ENCODE results near the gene CCDC181. TPM values are rescaled to one million over a fixed set of nuclear protein-coding genes. Genes with fewer than 3 reads are reported as not detected.
"Not testable (repeated sequence)": the region's sequence is repeated elsewhere in the genome, so short reads cannot be mapped to it uniquely, and the experiment has no call there.

Gene CCDC181
- polyA plus RNA-seq, 4 donors: 3.4 to 11.6 (median 10.3) TPM

DNA sequence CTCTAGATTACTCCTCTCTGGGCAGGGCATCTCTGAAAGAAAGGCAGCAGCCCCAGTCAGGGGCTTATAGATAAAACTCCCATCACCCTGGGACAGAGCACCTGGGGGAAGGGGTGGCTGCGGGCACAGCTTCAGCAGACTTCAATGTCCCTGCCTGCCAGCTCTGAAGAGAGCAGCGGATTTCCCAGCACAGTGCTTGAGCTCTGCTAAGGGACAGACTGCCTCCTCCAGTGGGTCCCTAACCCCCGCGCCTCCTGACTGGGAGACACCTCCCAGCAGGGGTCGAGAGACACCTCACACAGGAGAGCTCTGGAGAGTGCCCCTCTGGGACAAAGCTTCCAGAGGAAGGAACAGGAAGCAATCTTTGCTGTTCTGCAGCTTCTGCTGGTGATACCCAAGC, 18.9 kb downstream of the CCDC181 start:
- DNase-seq (ENCODE audit: low read depth in 4 of 4, low spot score in 3 of 4): not testable (repeated sequence)

DNA sequence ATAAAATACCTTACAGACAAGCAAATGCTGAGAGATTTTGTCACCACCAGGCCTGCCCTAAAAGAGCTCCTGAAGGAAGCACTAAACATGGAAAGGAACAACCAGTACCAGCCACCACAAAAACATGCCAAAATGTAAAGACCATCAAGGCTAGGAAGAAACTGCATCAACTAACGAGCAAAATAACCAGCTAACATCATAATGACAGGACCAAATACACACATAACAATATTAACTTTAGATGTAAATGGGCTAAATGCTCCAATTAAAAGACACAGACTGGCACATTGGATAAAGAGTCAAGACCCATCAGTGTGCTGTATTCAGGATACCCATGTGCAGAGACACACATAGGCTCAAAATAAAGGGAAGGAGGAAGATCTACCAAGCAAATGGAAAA, 24.7 kb downstream of the CCDC181 start:
- not testable (repeated sequence) for DNase-seq (ENCODE audit: low read depth in 4 of 4, low spot score in 3 of 4)

DNA sequence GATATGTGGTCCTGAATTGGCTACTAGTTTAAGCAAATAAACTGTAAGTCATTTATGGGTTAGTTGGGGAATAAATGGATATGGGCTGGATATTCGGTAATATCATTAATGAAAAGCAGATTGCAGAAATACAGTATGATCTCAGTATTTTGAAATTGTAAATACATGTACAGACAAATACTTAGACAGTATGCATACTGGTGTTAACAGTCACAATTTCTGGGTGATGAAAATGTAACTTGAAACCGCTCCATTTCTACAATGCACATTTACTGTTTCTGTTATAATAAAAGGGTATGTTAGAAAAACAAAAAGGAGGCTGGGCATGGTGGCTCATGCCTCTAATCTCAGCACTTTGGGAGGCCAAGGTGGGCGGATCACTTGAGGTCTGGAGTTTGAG, 31.3 kb downstream of the CCDC181 start:
- DNase-seq (ENCODE audit: low read depth in 4 of 4, low spot score in 3 of 4): no peak

DNA sequence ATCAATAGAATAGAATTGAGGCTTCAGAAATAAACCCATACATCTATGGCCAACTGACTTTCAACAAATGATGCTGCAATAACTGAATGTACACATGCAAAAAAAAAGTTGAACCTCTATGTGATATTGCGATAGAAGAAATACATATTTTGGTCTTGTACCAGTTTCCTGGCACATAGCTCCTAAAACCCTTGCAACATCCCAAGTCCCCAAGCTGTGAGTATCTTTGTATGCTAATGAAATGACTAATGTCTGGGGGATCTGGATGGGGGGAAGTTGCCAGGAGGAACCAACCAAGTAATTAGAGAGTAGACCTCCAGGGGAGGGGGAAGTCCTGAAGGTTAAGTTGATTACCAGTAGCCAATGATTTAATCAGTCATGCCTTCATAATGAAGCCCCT, 34.9 kb downstream of the CCDC181 start:
- no peak for DNase-seq (ENCODE audit: low read depth in 4 of 4, low spot score in 3 of 4)

DNA sequence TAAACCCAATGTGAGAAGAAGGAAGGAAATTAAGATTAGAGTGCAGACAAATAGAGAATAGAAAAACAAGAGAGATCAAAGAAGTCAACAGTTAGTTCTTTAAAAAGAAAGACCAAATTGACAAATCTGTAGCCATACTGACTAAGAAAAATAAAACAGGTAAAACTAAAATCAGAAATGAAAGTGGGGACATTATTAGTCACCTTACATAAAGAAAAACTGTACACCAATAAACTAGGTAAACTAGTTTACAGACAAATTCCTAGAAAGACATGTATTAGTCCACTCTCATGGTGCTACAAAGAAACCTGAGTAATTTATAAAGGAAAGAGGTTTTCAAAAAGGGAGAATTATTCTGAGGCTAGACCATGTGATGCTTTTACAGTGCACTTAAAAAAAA, 37.0 kb downstream of the CCDC181 start:
- DNase-seq (ENCODE audit: low read depth in 4 of 4, low spot score in 3 of 4): no peak

DNA sequence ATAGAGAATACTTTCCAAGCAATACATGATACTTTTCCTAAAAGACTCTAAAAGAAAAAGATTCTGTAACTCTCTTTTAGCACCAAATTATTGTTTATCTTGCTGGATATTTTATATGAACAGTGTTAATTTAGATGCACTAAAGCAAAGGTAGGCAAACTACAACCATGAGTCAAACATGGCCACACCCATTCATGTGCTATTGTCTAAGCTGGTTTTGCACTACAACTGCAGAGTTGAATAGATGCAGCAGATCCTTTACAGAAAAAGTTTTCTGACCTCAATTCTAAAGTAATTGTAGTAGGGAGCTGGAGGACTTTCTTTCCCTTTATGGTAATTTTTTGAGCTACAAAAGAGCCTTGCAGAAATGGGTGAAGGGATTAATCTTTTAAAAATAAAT, 39.9 kb downstream of the CCDC181 start:
- no peak for DNase-seq (ENCODE audit: low read depth in 4 of 4, low spot score in 3 of 4)

DNA sequence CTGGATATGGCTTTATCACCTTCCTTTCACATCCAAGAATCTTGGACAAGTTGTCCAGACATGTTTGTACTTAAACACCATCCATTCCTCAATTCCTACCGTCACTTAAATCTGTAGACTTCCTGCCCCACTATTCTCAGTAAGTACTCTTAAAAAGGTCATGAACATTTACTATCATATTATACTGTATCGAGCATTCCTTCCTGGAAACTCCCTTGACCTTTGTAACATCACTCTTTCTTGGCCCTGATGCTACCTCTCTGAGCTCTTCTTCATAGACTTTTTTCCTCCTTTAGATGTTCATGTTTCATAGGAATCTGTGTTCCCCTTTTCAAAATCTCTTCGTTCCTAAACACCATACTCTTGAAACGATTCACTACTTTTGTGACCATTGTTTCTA, 43.8 kb downstream of the CCDC181 start:
- DNase-seq (ENCODE audit: low read depth in 4 of 4, low spot score in 3 of 4): no peak

DNA sequence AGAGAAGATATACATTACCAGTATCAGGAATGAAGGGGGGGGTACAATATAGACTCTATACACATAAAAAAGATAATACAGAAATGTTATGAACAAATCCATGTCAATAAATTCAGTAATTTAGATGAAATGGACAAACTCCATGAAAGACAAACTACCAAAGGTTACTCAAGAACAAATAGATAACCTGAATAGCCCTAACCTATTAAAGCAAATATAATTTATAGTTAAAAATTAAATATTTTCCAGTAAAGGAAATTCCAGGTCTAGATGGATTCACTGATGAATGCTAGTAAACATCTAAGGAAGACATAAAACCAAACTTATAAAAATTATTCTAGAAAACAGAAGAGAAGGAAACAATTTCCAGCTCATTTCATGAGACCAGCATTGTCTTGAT, 46.1 kb downstream of the CCDC181 start:
- no peak for DNase-seq (ENCODE audit: low read depth in 4 of 4, low spot score in 3 of 4)

DNA sequence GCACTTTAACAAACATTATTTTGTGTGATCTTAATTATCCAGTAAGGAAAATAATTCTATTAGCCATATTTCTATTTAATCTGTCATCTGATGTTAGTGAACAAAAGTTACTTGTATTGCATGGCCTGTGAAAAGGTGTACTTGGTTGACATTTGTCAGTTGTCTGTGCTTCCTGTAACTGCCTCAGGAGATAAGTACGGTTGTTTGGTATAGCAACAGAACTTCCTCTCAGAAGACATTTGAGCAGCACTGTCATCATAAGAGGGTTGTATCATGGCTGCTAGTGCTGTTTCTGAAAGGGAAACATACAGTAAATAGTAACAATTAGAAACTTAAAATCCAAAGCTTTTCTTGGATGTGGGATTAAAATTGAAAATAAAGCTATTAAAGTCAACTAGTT, 55.9 kb downstream of the CCDC181 start:
- no peak for DNase-seq (ENCODE audit: low read depth in 4 of 4, low spot score in 3 of 4)

DNA sequence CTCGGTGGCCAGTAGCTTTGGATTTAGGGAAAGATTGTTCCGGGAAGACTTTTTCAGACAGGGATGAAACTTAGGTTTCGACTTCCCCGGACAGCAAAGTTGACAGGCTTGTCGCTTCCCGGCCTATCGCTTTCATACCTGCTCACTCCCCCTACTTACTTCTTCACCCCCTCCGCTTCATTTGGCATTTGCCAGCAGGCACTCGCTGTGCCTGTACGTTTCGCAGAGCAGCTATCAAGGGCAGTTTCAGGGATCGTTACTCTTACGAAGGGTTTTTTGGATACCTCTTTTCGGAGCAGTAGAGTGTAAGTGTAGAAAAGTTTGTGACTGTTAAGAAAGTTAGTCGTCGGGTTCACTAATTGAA, 58.9 kb downstream of the CCDC181 start:
- DNase-seq (ENCODE audit: low read depth in 4 of 4, low spot score in 3 of 4): peak in 1 of 4 donors; percentile 1

DNA sequence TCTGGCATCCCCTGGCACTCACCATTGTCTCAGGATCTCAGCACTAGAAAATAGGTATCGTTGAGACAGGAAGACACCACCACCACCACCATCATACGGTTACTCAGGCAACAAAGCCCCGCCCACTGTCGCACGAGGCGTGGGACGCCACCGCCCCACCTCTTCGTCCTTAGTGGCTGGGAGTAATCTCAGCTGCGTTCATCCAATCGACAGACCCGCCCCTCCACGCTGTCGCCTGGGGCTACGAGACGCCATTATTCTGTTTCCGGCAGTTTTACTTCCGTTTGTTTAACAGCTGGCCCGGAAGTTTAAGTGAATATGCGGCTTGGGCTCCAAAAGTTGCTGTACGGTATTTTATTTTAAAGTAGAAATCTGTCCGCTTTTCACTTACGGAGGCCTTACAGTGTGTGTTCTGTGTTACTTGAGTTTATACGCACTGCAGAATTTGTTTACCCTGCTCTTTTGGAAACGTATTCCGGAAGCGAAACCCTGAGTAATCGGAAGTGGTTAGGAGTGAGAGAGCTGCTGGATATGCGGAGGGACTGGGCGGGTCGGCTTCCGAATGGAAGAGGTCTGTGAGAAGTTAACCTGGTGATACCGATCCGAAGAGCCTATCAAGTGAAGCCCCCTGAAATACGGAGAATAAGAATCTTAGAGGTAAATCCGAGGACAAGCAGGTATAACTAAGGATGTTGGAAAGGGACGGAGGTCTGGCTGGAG, 59.4 kb downstream of the CCDC181 start, which contains the start of the genes BLZF1 and NME7:
Gene BLZF1 (plus strand): TSS at position 510 of the 720 bp plus-strand sequence. CDS start 1,328 bp downstream, outside the sequence.
Gene NME7 (minus strand): TSS at position 112 of the 720 bp plus-strand sequence. CDS start 87 bp downstream, at position 25.
- DNase-seq (ENCODE audit: low read depth in 4 of 4, low spot score in 3 of 4): peak; percentile 83 to 93 (median 92)

DNA sequence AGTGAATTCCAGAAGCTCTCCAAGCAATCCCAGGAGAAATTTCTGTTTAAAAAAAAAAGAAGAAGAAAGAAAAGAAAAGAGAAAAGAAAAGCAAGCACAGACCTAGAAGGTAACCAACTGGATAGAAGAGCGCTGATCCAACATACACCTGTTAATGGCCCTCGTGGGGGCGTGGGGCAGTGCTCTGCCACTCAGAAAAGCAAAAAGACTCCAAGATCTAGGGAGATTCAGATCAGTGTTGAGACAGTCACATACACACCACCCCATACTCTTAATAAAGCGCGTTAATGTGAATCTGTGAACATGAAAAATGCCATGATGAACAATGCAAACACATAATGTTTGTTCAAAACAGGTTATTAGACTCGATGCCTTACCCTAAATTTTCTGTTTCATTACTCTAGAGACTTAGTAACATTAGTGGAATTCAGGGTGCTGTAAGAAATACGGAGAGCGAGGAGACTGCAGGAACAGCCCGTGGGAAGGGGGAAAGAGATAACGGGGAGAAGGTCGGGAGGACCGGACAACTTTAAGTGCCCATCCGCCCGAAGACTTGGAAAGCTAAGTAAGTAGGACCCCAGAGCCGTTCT, 60.1 kb downstream of the CCDC181 start:
- DNase-seq (ENCODE audit: low read depth in 4 of 4, low spot score in 3 of 4): peak in 1 of 4 donors; percentile 4

DNA sequence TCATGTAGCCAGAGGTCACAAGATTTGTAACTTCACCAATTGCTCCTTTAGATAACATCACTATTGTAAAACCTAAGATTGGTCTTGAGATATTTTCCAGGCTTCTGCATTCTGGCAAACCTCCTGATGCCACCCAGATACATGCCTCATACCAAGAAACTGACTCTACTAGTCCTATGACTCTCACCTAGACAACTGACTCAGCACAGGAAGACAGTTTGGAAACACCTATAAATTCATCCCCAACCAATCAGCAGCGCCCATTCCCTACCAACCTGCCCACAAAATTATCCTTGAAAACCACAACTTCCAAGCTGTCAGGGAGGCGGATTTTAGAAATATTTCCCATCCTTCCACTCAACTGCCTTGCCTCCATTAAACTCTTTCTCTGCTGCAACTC, 62.3 kb downstream of the CCDC181 start:
- no peak for DNase-seq (ENCODE audit: low read depth in 4 of 4, low spot score in 3 of 4)

DNA sequence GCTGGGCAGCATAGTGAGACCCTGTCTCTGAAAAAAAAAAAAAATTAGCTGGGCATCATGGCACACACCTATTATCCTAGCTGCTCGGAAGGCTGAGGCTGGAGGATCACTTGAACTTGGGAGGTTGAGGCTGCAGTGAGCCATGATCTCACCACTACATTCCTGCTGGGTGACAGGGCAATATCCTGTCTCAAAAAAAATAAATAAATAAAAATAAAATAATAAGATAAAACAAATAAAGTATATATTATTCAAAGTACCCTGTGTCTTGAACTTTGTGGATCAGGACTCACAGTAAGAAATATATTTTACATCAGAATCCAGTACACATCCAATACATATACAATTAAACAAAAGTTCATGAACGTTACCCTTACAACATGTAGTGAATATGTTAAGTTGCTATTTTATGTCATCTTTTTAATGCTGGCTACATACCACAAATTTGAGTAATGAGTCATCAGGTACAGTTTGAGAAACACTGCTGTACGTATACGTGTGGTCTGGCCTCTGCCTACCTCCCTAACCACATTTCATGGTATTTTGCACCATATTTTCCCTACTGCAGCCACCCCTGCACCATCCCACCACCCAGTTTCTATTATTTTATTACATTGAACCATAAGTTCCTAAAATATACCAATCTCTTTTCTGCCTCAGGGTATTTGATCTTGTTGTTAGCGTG, 64.1 kb downstream of the CCDC181 start:
- no peak for DNase-seq (ENCODE audit: low read depth in 4 of 4, low spot score in 3 of 4)

DNA sequence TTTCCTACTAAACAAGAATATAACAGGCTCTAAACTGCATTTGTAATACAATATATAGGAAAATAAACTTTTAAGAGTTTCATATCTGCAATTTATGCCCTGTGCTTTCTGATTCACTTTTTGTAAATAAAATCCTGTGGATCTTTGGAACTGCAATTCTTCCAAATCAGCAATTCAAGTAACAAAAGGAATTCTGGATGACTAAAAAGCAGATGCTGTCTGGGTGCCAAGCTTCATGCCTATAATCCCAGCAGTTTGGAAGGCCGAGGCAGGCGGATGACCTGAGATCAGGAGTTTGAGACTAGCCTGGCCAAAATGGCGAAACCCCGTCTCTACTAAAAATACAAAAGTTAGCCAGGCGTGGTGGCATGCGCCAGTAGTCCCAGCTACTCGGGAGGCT, 66.0 kb downstream of the CCDC181 start:
- no peak for DNase-seq (ENCODE audit: low read depth in 4 of 4, low spot score in 3 of 4)

DNA sequence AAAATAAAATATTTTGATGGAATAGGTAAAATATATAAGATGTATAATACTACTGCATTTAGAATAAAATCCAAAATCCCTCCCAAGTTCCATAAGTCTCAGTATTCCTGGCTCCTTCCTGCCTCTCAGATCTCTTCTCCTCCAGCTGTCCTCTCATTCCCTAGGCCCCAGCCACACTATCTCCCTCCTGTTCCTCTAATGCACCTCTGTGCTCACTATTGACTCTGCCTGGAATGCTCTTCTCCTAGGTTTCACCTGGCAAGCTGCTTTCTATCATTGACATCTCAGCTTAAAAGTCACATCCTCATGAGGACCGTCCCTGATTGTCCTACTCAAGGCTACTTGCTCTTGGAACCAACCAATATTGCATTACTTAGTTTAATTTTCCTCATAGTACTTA, 66.9 kb downstream of the CCDC181 start:
- no peak for DNase-seq (ENCODE audit: low read depth in 4 of 4, low spot score in 3 of 4)

DNA sequence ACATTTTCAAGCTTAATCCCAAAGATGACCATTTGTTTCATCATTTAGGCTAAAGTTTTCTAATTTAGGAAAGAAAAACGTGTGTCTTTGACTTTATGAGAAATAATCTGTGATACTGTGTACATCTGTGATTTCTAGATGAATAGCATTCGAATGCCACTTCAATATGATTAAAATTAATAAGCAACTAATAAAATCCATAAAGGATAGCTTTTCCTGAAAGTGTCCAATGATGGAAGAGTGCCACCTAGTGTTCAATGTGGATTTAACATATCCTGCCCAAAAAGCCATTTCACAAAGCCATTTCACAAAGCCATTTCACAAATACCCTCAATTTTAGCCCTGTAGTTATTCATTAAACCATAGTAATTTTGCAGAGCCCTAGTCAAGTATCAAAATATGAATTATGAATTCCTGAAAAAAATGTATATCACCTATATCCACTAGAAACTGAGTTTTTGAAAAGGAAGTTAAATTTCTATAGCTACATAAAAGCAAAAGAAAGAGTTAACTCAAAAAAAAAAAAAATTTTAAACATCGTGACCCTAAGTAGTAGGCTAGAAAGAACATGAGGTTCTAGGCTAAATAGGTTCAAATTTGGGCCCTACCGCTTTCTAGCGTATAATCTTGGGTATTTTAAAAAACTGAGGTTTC, 78.8 kb downstream of the CCDC181 start:
- DNase-seq (ENCODE audit: low read depth in 4 of 4, low spot score in 3 of 4): peak; percentile 36 to 45 (median 38)

DNA sequence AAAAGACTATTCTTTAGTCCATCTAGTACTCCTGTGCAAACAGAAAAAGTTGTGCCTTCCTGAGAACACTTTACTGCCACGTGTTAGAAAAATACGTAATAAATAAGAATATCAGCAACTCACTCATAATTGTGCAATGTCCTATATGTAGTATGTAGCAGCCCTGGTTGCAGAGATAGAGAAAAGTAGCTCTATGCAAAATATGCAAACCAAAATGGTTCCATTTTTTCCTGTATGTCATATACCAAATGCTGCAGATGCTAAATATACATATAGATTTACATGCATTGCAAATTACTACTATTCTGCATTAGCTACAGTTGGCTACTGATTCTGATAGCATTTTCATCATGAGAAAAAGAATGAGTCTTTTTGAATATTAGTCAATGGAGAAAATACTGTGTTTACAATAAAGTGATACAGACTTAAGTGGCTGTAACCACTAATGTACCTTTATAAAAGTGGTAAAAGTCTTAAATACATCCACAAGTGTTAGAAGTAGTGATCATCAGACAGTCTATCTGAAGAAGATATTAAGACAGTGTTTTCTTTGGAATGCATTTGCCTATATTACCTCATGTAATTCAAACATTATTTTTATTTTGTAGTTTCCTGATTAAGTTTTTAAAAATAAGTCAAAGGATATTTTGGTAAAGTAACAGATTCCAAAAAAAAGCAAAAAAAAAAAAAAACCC, 79.4 kb downstream of the CCDC181 start:
- DNase-seq (ENCODE audit: low read depth in 4 of 4, low spot score in 3 of 4): no peak

DNA sequence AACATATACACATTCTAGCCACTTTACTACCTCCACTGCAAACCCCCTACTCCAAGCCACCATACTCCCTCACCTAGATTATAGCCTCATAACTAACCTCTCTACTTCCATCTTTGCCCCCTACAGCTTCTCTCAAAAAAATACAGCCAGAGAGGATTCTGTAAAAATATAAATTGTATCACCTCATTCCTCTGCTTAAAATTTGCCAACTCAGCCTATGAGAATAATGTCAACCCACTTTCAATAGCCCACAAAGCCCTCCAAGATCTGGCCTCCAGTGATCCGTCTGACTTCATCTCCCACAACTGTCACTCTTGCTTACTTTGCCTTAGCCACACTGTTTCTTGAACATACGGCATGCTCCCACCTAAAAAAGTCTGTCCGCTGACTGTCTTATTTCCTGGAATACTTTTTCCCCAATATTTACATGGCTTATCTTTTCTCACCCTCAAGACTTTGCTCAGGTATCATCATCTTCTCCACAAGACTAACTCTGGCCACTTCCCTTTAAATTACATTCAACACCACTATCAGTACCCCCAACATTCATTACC, 81.2 kb downstream of the CCDC181 start:
- no peak for DNase-seq (ENCODE audit: low read depth in 4 of 4, low spot score in 3 of 4)

DNA sequence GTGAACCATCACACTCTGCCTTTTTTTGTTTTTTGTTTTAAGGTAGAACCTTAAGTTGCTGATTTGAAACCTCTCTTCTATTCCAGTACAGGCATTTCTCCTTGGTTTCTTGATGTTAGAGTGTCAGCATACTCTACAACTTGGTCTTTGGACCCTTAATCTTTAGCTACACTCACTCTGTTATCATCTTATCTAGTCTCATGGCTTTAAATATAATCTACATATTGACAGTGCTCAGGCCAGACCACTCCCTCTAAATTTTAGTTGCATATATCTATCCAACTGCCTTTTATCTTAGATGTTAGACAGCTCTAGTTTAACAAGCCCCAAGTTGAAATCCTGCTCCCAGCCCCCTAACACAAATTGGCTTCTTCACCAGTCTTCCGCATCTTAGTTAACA, 81.8 kb downstream of the CCDC181 start:
- no peak for DNase-seq (ENCODE audit: low read depth in 4 of 4, low spot score in 3 of 4)

Measured in left renal pelvis (tissue), 4 donors.